SHP77 (cell line): Measurements from ENCODE around the gene ISCU.
"Not testable (repeated sequence)": the region's sequence is repeated elsewhere in the genome, so short reads cannot be mapped to it uniquely, and the experiment has no call there.

Source experiments
- DNase-seq, 2 experiments: peaks; one replicate each; lab custom pipeline; 2025; lab: John Stamatoyannopoulos, UW

ISCU gene

GRCh38 chr12:108589028-108589839 lies 26.8 kb downstream of the ISCU start:
- no peak for DNase-seq

- no peak for DNase-seq
Observed at GRCh38 chr12:108589840-108590229, 27.4 kb downstream of the ISCU start.

- DNase-seq, result not testable (repeated sequence)
Observed at GRCh38 chr12:108590463-108590862, 28.1 kb downstream of the ISCU start.

GRCh38 chr12:108591267-108591980 lies 29.0 kb downstream of the ISCU start:
- no peak for DNase-seq

DNA sequence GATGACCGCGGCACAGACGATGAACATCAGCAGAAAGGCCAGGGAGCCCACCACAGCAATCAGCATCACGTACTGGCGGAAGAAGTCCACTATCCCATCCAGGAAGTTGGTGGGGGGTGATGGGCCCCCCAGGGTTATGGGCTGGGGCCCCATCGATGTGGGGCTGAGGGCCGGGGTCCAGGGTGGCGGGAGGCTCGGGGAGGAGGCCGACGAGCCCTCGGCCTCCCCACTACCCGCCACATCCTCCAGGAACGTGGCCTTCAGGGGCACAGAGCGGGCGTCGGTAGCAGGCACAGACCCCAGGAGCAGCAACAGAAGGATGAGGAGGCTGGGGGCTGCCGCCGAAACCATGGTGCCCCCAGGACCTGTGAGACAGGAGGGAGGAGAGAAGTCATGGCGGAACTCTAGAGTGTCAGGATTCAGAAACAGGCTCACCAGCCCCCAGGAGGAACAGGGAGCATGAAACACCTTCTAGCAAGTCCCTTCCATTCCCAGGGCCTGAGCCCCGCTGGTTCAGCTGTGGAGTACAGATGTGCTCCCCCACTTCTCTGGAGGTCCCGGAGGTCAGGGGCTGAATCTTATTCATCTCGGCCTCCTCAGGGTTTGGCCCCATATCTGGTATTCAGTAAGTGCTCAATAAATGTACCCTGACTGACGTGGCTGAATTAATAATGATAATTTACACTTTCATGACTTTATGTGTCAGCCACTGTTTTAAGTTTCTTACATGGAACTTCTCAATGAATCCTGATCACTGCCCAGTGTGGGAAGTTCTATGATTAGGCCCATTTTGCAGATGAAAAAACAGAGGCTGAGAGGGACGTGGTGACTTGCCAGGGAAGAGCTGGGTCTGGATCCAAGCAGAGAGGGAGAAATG lies 29.9 kb downstream of the ISCU start:
- no peak for DNase-seq

DNA sequence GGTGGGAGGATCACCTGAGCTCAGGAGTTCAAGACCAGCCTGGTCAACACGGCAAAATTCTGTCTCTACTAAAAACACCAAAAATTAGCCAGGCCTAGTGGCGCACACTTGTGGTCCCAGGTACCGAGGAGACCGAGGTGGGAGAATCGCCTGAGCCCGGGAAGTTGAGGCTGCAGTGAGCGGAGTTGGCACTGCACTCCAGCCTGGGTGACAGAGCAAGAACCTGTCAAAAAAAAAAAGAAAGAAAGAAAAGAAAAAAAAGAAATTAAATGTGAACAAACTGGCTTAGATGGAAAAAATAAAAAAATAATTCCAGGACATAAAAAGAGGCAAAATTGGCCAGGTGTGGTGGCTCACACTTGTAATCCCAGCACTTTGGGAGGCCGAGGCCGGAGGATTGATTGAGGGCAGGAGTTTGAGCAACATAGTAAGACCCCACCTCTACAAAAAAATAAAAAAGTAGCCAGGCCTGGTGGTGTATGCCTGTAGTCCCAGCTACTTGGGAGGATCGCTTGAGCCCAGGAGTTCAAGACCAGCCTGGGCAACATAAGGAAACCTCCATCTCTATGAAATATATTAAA lies 32.0 kb downstream of the ISCU start:
- DNase-seq, result no peak

DNA sequence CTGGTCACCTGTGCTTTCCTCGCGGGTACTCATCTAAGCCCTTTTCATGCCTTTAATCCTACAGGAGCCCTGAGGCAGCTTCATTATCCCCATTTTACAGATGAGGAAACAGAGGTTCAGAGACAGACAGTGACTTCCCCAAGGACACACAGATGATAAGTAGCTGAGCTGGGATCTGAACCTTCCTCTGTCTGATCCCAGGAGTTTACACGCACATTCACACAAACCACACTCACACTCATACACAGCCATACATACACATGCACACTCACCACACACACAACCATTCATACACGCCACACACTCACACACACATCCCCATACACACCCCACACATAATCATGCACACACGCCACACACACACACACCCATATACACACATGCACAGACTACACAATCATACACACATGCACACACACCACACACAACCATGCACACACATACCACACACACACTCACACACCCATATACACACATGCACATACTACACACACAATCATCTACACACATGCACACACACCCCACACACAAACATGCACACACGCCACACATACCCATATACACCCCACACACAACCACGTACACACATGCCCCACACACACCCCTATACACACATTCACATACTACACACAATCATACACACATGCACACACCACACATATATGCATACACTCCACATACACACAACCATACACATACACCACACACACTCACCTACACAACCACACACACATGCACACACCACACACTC lies 32.7 kb downstream of the ISCU start:
- DNase-seq, result no peak

DNA sequence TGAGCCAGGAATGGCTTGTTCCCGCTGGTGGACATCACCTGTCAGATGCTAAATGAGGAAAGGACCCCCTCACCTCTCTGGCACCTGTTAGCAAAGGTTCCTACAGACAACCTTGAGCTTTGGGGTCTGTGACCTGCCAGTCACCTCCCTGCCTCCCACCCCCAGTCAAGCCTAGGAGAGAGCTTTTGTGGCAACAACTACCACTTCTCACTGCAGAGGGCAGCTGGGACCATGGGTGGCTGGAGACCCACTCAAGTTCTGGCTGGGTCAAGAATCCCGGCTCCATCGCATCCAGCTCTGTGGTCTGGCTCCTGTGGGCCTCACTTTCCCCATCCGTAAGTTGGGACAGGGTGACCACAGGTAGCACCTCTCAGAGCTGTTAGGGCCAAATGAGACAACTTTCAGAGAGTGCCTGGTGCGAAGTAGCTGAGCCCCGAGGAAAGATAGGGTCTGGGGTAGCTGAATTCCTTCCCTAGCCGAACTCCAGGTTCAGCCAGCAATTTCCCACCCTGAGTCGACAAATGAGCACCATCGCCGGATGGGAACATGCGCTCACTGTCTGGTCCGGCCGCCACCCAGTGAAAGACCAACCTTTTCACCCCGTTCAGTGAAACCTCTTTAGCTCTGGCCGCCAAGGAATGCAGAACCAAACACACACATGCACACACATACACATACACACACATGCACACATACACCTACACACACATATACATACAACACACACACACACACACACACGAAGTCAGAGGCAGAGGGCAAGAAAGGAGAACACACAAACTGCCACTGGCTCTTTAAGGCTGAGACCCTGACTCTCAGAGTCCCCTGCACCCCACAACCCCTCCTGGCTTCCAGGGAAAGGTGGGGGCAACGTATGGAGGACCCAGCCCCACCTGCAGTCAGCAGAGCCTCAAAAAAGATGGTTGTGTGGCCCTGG lies 33.6 kb downstream of the ISCU start:
- no peak for DNase-seq

GRCh38 chr12:108596854-108597558 lies 34.6 kb downstream of the ISCU start:
- no peak for DNase-seq

GRCh38 chr12:108597559-108598471 lies 35.4 kb downstream of the ISCU start, which contains the start of gene TMEM119:
TSS of gene TMEM119 (minus strand) at chr12:108598084. CDS start at chr12:108592383, 5,701 bp downstream.
- no peak for DNase-seq

- no peak for DNase-seq
Observed at GRCh38 chr12:108598553-108599250, 36.3 kb downstream of the ISCU start.

DNA sequence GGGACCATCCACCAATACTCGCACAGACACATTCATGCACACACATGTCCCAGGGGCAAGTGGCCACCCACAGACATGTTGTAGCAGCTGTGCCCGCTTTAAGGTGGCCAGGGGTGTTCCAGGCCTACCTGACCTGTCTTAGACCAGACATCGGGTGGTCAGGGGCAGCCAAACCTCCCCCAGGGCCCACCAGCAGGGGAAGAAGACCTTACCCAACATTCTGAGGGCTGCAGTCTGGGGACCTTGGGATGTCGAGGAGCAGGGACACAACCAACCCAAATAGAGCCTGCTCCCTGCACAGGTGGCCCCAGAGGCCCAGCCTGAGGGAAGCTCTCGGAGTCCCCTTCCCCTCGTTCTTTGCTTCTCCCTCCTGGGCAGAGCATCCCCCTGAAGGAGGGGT lies 37.1 kb downstream of the ISCU start:
- DNase-seq, result no peak

GRCh38 chr12:108599948-108600701 lies 37.7 kb downstream of the ISCU start:
- no peak for DNase-seq

GRCh38 chr12:108600702-108601007 lies 38.3 kb downstream of the ISCU start:
- DNase-seq, result no peak

DNA sequence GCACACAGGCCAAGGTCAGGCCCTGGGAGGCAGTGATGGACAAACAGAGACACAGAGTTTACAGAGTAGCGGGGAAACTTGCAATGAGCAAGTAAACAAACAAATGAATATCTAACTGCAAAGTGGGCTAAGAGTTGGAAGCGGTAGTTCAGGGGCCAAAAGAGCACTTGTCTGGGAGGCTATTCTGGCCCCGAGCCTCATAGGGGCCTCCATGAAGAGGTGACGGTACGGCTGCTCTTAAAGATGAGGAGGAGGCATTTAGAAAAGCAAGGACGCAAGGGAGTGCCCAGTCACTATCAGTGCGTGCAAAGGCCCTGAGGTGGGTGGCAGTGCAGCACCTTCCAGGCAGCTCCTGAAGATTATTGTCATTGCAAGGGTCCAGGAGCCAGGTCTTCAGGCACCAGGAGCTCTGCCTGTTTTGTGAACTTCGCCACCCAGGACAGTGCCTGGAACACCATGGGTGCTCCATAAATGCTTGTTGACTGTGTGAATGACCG lies 39.9 kb downstream of the ISCU start:
- no peak for DNase-seq

DNA sequence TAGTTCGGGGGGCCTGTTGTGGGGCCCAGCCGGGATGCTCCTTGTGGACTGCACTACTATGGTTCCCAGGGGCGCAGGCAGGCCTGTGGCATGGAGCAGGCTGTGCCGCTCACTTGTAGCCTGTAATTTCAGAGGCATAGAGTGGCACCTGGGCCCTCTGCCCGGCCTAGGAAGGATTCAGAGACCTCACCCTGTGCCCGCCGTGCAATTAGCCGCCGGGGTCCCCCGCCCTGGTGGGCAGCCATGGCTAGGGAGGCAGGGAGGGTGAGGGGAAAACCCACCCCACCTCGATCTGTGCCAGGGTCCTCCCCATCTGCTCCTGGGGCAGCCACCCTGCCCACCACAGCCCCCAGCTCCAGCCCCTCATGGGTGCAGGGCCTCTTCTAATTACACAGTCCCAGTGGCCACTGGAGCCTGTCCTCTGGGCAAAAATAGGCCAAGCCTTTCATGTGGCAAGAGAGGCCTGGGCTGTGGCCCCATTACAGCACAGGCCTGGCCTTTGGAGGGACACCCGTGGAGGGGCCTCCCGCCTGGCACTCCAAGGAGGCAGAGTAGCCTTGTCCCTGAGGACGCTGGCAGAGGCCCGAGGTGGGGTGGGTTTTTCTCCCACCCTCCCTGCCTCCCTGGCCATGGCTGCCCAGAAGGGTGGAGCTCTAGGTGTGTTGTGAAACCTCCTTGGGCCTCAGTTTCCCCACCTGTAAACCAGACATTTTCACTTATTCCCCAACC lies 40.7 kb downstream of the ISCU start:
- DNase-seq, result no peak
